GM21786 (cell line): Measurements from ENCODE around the gene DRAXIN.

Experiments used
- ATAC-seq: cut with Tn5 transposase; IDR thresholded peaks from one replicate; pipeline ENCODE4 v1.9.1; 2021; ENCODE audit not compliant: unreplicated experiment

DRAXIN gene

GRCh38 chr1:11707621-11708276 is 16.2 kb downstream of the DRAXIN start:
- ATAC-seq, result no peak

- ATAC-seq, result no peak
Observed at GRCh38 chr1:11708554-11709350, 17.2 kb downstream of the DRAXIN start.

- ATAC-seq, result no peak
Observed at GRCh38 chr1:11711490-11711889, 20.0 kb downstream of the DRAXIN start.

- no peak for ATAC-seq
Observed at GRCh38 chr1:11712285-11712684, 20.8 kb downstream of the DRAXIN start.

DNA sequence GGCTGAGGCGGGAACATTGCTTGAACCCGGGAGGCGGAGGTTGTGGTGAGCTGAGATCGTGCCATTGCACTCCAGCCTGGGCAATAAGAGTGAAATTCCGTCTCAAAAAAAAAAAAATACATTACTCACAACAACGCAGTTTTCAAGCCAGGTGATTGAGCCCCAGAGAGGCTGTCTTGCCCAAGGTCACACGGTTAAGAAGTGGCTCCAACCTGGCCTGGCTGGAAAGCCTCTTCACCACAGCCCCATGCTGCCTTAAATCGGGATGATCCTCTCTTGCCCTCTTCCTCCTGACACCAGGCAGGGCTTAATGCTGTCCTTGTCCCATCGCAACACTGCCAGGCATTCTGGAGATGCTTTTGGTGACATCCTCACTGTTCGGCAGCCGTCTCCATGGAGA is 21.6 kb downstream of the DRAXIN start:
- no peak for ATAC-seq

DNA sequence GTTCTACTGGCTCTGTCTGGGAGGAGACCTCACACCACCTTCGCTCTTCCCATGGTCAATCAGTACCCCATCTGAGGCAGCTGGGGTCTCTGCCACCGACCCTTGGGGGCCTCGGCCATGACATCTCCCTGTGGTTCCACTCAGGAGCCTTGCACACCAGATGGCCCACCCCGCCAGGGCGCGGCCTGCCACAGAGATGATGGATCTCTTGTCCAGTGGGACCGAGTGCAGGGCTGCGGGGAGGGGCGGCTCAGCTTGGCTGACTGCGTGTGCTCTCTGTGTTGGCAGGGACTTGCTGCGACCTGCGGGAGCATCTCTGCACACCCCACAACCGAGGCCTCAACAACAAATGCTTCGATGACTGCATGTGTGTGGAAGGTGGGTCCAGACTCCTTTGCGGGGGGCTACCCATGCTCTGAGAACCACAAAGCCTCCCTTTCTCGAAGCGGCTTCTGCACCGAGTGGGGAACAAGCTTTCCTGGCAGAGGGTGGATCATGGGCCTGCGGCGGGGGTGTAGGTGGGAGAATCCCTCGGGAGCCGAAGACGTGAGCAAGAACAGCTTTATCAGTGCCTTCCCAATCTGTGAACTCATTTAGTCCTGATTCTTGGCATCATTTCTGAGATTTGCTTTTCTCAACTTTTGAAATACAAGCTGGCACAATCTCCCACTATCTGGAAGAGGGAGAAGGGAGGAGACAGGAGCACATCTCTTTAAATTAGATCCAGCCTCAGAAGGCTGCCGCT is 23.5 kb downstream of the DRAXIN start:
- no peak for ATAC-seq

GRCh38 chr1:11719313-11720032 is 28.0 kb downstream of the DRAXIN start:
- ATAC-seq, result no peak

DNA sequence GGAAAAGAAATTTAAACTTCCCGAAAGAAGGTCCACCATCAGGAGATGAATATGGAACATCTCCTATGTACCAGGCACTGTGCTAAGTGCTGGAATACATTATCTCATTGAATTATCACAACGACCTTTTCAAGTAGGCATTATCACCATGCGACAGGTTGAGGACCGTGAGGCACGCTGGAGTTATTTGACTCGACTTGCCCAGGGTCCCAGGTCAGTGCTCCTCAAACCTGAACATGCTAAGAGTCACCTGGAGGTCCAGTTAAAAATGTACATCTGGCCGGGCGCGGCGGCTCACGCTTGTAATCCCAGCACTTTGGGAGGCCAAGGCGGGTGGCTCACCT is 28.5 kb downstream of the DRAXIN start:
- no peak for ATAC-seq

DNA sequence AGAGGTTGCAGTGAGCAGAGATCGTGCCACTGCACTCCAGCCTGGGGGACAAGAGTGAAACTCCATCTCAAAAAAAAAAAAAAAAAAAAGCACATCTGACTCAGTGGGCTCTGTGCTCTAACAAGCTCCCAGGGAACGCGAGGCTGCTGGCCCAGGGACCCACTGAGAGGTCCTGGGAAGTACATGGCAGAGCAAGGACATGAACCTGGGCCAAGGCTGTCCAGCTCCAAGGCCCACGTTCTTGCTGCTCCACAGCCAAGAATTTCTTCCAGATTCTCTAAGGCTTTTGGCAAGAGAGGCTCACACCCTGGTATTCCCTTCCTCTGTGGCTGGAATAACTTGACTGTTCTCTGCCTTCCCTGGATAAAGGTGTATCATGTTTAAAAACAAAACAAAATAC is 29.0 kb downstream of the DRAXIN start:
- ATAC-seq, result no peak

DNA sequence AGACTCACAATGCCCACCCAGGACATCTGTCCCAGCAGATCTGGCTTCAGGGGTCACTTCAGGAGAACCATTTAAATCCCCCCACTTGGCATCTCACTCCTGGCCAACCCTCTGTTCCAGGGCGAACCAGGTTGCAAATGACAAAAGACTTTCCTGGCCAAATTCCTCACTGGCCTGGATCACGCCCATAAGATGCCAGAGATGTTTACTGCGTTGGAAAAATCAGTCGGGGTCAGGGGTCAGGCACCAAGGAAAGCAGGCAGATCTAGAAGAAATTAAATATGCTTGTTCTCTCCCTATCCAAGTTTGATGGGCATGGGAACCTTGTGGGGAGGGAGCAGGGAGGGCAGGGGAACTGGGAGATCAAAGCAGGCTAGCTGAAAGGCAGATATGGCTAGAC is 29.8 kb downstream of the DRAXIN start:
- no peak for ATAC-seq

GRCh38 chr1:11722538-11722937 is 31.0 kb downstream of the DRAXIN start:
- no peak for ATAC-seq

GRCh38 chr1:11725616-11726015 is 34.1 kb downstream of the DRAXIN start:
- no peak for ATAC-seq

DNA sequence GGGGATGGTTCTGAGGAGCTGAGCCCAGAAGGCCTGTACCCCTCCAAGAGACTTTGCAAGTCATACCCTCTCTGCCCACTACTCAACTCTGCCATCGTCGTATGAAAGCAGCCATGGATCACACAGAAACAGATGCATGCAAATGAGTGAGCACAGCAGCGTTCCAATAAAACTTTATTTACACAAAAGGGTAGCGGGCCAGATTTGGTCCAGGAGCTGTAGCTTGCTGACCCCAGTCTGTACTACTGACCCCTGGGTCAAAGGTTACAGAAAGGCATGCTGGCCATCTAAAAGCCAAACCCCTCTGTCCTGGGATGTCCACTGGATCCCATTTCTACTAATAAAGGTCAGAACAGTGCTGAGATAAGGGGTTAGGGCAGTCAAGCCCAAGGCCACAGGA is 35.6 kb downstream of the DRAXIN start:
- ATAC-seq, result no peak

- no peak for ATAC-seq
Observed at GRCh38 chr1:11728126-11728806, 36.8 kb downstream of the DRAXIN start.

DNA sequence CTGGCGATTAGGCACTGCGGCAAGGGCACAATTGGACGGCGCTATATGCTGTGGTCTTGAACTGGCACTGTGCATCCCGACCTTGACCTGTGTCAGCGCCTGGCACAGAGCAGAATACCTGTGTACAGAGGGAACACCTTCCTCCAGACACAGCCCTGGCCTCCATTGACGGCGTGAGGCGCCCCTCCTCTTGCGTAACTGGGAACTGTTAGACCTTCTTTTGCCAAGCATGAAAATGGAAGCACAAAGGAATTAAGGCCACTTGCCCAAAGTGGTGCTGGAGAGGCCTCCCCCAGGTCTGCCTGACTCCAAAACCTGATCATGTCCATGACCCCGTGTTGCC is 37.6 kb downstream of the DRAXIN start:
- ATAC-seq, result no peak

- no peak for ATAC-seq
Observed at GRCh38 chr1:11729498-11730428, 38.3 kb downstream of the DRAXIN start.

DNA sequence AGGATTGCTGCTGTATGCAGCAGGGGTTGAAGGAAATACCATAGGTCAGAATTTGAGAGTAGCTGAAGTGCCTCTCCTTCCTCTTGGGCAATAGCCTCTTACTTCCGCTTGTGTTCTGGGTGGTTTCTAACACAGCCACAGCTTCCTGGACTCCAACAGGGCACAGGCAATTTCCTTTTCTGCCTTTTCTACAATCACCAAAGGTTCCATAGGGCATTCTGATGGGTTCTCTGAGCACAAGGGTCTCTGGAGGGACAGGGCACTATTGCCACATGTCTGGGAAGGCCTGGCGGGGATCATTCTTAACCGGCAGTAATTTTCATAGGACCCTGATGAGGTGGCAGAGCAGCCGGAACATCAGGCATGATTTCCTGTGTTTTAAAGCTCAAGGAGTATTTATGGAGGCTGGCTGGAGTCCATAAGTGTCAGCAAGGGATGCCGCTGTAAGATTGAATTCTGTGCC is 39.0 kb downstream of the DRAXIN start:
- ATAC-seq, result no peak

DNA sequence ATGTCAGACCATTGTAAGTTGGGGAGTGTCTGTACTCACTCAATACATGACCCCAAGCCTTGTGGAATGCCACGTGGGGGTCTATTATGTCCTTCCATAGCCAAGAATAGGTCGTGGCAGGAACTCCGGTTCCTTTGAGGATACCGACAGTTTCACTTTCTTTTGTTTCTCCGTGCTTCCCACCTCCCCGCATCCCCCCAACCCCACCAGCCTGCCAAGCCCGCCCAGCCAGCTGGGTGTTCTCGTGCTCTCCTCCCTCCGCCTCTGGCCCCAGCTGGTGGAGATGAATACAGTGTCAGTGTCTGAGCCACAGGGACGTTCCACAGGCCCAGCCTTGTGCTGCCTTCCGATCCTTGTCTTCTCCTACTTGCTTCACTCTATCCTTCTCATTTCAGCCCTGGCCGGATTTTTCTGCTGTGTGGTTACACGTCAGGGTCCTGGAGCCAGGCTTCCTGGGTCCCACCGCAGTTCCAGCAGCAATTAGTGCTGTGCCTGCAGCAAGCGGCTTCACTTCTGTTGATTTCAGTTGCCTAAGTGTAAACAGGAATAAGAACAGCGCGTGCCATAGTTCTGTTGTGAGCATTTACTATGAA is 40.3 kb downstream of the DRAXIN start:
- ATAC-seq, result no peak

DNA sequence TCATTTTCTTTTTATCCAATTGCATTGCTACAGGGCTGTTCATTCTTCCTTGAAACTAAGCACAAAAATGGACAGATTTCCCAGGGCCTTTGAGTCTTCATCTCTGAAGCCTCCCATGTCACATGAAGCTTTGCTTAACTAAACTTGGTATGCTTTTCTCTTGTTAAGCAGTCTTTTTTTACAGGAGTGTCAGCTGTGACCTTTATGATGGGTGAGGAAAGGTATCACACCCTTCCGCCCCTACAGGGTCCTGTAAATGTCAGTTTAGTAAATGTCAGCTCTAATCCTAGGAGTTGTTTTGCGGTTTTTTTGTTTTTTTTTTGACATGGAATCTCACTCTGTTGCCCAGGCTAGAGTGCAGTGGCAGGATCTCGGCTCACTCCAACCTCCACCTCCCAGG is 41.8 kb downstream of the DRAXIN start:
- no peak for ATAC-seq

- no peak for ATAC-seq
Observed at GRCh38 chr1:11735531-11735853, 44.0 kb downstream of the DRAXIN start.
